ENCODE measurements around the gene GRID1.
A peak's percentile ranks its signal among the peaks of the same experiment; 100 is the strongest.

Gene GRID1

DNA sequence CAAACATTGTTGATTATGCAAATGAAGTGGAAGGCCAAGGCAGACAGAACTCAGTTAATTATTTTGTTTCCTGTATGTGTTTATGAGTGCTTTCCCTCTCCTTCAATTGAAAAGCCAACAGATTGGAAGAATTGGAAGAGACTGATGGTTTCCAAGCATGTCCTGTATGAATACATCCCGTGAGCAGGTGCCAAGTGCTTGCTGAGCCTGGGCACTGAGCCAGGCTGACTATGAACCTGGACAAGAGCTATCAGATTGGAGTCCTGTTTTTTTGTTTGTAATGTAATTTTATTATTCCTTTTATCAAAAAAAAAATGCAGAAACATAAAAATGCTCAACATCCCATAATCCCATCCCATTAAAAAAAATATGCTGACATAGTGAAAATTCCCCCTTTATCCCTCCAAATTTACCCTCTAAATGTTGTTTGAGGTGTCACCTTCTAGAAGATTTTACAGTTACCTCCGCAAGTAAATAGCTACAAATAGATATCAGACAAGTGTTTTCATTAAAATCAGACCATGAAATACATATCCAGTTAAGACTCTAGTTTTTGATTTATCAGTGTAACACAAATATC, 449.5 kb downstream of the GRID1 start:
- DNase-seq, result no peak
- in situ Hi-C loops (cut with MboI; ENCODE audit: low pct_unique_long_range_greater_than_20kb, low sequenced_read_pairs), result no loop called here

DNA sequence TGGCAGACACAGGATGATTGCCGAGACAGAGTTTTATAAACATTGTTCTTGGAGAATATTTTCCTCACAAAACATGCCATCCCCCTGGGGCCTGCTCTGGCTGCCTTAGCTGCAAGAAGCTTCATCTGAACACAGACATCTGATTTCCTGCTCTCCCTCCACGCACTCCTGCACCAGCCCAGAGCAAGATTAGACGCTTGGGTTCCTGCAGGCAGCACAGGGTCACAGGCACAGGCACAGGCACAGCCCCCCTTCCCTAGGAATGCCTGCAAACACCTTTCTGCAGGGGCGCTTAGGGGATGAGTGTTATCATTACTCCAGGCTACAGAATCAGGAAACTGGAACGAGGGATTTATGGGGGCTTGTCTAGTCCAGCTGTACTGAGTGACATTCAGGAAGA, 450.3 kb downstream of the GRID1 start:
- no peak for DNase-seq
- in situ Hi-C loops (cut with MboI; ENCODE audit: low pct_unique_long_range_greater_than_20kb, low sequenced_read_pairs), result no loop called here

DNA sequence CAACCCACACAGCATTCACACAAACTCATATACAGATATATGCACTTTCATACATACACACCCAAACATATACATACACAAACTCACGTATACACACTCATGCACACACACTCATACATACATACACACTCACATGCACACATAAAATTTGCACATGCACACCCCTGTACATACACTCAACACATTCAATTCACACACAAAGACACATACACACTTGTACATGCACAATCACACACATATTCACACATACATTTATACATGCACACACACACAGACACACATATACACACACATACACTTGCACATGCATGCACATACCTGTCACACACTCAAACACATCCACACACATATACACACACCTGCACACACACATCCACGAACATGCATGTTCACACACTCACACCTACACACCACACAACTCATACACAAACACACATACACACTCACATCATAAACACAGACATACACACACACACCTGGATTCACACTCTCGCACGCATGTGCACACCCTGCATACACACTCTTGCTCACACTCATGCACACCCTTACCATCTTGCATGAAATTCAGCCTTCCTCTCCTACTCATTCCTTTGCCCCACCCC, 451.2 kb downstream of the GRID1 start:
- DNase-seq, result no peak
- in situ Hi-C loops (cut with MboI; ENCODE audit: low pct_unique_long_range_greater_than_20kb, low sequenced_read_pairs), result no loop called here

DNA sequence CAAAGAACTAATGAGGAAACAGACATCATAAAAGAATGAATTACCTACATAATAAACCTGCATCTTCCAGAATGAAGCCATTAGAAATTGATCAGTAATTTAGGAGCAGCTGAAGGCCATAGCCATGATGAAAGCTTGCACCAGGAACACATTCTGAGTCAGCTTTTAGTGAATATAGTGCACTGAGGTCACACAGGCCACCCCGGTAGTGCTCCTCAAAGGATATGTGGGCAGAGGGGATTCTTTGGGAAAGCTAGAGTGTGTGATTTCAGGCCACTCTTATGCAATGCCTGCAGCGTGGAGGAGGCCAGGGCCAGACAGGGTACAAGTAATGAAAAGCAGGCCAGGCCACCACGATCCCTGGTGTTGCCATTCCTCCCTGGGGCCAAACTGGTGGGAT, 451.9 kb downstream of the GRID1 start:
- in situ Hi-C loops (cut with MboI; ENCODE audit: low pct_unique_long_range_greater_than_20kb, low sequenced_read_pairs), result no loop called here
- no peak for DNase-seq

DNA sequence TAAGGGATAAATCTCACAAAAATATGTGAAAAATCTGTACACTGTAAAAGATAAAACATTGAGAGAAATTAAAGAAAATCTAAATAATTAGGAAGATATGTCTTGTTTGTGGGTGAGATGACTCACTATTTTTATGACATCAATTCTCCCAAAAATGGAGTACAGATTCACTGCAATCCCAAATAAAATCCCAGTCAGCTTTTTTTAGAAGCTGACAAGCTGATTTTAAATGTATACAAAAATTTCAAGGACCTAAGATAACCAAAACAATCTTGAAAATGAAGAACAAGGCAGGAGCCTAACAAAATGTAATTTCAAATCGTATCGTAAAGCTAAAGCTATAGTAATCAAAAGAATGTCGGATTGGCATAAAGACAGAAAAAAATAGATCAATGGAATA, 458.1 kb downstream of the GRID1 start:
- no peak for DNase-seq

DNA sequence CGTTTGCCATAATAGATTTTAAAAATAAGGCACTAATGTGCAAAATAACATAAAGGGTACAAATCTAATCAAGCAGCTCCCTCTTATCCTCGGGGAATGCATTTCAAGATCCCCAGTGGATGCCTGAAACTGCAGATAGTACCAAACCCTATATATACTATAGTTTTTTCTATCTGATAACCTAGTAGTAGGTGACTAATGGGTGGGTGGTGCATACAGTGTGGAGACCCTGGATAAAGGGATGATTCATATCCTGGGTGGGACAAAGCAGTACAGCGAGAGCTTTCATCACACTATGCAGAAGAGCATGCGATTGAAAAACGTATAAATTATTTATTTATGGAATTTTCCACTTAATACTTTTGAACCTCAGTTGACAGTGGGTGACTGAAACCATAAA, 464.5 kb downstream of the GRID1 start:
- in situ Hi-C loops (cut with MboI; ENCODE audit: low pct_unique_long_range_greater_than_20kb, low sequenced_read_pairs), result no loop called here

More for the DNA sequence above, 458.1 kb downstream of the GRID1 start:
- in situ Hi-C loops (cut with MboI; ENCODE audit: low pct_unique_long_range_greater_than_20kb, low sequenced_read_pairs), result no loop called here

DNA sequence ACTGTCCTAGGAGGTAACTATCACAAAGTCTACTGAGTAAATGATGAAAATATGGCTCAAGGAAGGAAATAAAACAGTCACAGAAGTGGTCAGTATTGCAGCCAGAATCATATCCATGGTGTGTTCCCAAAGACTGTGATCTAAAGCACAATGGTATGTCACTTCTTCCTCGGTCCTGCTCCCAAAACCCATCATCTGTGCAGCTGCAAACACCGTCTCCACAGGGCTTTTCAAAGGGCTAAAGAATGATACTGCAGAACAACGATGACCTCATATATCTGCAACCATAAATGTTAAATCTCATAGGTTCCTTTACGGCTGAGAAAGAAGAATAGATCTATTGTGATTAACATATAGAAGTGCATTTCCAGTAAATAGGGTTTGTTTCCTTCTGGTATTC, 465.0 kb downstream of the GRID1 start:
- in situ Hi-C loops (cut with MboI; ENCODE audit: low pct_unique_long_range_greater_than_20kb, low sequenced_read_pairs), result no loop called here
- DNase-seq, result no peak

More for the DNA sequence above, 464.5 kb downstream of the GRID1 start:
- DNase-seq, result no peak

DNA sequence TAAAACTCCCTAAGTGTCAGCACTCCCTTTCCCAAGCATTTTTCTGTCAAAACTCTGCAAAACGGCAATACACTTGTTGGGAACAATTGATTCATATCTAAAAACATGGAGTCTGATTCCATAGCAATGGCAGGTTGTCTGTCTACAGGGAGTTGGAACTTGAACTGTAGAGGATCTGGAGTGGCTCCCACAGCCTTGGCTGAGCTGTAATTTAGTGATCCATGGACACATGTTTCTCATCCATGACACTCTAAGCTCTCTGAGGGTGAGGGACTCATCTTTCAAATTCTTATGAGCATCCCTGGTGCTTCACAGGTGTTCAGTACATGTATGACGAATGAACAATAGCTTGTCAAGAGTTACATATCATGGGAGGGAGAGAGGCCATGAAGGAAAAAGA, 466.1 kb downstream of the GRID1 start:
- DNase-seq, result no peak
- in situ Hi-C loops (cut with MboI; ENCODE audit: low pct_unique_long_range_greater_than_20kb, low sequenced_read_pairs), result no loop called here

DNA sequence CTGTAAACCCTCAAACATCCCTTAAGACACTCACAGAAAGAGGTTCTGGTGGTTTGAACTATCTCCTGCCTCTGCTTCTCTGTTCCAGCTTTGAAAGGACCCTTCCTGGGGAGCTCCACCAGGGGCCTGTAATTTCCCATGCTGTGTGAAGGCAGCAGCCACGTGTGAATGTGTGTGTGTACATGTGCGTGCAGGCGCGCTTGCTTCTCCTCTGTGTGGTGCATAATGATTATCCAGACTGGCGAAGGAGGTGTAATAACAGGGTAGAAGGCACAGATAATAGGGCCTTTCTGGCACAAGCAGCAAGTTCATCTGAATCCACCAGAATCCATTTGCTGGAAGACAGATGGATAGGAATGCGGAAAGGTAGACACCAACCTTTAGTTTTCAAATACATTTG, 466.5 kb downstream of the GRID1 start:
- in situ Hi-C loops (cut with MboI; ENCODE audit: low pct_unique_long_range_greater_than_20kb, low sequenced_read_pairs), result no loop called here
- DNase-seq, result no peak

DNA sequence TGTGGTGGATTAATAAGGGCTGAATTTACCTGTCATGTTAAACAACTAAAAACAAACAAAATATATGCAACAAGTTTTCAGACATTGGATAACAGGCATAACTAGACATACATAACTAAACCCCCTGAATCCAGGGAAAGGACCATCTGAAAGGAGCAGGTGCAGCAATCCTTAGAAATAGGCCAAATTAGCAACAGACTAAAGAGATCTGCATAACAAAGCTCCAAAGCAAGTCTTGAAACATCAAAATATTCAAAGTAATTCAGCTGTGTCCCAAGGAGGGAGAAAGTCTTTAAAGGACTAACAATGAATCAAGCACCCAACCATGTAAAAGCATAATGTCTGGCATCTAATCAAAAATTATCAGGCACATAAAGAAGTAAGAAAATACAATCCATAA, 475.1 kb downstream of the GRID1 start:
- no peak for DNase-seq
- in situ Hi-C loops (cut with MboI; ENCODE audit: low pct_unique_long_range_greater_than_20kb, low sequenced_read_pairs), result no loop called here

DNA sequence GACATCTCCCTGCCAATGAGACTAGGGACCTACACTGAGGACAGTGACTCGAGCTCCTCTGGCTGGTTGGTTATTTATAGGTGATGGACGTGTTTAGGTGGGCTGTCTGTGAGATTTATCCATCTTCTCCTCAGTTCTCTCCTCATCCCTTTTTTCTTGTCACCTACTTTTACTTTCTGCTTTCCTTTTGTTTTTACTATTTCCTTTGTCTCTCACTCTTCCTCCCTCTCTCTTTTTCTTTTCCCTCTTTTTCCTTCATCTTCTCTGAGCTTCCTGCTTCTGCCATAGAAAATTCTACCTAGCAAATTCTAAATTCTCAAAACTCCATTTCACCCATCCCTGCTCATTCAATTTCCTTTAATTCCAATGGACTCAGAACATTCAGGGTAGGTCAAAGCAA, 478.0 kb downstream of the GRID1 start:
- no peak for DNase-seq
- in situ Hi-C loops (cut with MboI; ENCODE audit: low pct_unique_long_range_greater_than_20kb, low sequenced_read_pairs), result no loop called here

DNA sequence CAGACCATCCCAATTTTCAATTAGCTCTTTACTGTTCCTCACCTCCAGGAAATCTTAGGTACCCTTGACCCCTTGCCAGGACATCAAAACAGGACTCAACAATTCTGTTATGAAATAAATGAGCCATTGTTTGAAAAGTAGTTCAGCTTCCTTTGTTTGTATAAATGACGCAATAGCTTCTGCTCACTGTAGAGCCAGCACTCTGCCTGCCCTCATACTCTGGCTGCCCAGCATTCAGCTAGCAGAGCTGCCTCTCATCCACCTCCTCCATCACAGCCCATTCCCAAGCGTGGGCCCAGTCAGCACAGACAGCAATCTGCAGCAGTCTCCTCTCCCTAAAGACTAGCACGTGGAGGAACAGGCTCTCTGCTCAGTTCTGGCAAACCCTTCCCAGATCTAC, 478.6 kb downstream of the GRID1 start:
- in situ Hi-C loops (cut with MboI; ENCODE audit: low pct_unique_long_range_greater_than_20kb, low sequenced_read_pairs), result no loop called here
- DNase-seq, result no peak

DNA sequence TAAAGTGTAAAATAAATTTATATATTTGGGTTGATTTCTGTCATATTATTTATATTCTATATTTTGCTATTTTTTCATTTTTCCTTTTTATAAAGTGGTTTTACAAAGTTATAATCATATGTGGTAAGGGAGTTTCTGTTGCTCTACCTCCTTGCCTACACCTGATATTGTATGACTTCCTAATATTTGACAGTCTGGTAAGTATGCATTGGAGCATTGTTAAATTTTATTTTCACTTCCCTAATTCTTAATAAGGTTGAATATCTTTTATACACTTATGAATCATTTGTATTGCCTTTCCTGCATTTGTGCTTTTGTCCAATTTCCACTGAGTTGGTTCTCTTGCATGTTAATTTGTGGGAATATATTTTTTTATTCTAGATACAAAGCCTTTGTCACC, 492.4 kb downstream of the GRID1 start:
- no peak for DNase-seq
- in situ Hi-C loops (cut with MboI; ENCODE audit: low pct_unique_long_range_greater_than_20kb, low sequenced_read_pairs), result no loop called here

DNA sequence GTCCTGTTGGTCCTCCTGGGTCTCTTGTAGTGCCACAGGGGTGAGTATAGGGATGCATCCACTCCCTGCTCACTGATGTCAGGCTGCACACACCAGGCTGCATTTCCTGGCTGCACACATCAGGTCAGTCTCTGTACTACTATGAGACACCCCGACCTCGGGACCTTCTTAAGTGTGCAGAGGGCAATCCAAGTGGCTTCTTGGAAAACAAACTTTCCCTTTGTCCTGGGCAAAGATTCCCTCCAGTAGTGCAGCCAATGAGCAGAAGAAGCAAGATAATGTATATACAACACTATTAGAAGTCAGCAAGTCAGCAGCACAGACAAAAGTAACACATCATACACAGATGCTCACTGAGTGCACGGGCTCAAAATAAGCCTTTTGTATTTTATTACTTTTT, 493.5 kb downstream of the GRID1 start:
- in situ Hi-C loops (cut with MboI; ENCODE audit: low pct_unique_long_range_greater_than_20kb, low sequenced_read_pairs), result no loop called here
- DNase-seq, result no peak

DNA sequence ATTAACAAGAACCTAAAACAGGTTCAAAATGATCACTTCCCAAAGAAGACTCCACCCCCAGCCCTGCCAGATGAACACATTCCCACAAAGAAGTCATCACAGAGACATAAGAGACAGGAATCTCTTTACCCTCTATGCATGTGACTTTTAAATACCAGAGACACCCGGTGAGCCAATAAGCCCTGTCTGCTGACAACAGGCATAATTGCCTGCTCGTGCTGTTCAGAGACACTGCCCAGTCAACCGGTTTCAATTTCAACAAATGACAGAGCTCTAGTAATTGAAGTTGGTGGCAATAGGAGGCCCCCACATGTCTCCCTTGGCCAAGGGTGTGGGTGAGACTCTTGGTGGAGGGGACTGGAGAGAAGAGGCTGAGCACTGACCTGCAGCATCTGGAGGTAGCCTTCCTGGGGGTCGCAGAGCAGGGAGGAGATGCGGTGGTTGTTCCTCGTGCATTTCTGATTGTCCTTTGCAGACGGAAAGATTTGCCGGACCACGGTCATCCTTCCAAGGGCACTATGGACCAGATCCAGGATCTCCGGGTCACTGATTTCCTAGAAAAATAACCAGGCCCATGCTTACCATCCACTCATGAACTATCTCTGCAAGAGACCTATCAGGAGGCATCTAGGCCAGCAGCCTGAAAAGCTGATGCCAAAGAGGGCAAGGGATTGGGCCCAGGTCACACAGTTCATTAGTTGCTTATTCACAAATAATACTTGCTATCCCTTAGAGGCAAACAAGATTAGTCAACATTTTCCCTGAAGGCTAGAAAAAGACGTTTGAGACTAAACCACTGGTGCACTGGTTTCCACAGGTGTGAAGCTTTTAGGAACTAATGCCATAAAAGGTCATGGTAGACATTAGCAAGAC, 497.7 kb downstream of the GRID1 start:
- no peak for DNase-seq
- in situ Hi-C loops (cut with MboI; ENCODE audit: low pct_unique_long_range_greater_than_20kb, low sequenced_read_pairs), result no loop called here

DNA sequence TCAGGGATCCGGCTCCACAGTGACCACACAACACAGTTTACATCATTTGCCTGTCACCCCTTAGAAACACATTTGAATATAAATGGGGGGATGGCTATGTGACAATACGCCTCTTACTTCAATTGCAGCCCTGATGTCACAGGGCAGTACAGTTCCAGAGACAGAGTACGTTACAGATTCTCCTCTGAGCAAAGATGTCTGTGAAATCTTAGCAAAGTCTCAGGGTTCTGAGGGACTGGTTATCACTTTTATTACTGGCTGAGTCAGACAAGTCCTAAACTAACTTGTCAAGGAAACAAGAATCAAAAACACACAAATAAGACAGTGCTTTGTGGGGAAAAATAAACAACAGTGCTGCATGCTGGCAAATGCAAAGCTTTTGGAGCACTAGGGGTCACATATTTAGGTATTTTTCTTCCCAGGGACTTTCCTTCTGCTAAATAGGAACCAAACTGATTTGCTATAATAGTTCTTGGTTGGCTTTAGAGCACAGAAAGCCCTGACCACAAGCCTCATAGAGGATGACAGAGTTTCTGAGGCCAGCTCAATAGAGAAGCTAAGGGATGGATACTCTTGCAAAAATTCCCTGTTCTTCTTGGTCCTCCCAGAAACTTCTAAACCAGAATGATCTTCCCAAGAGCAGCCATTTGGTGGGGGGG, 501.6 kb downstream of the GRID1 start:
- in situ Hi-C loops (cut with MboI; ENCODE audit: low pct_unique_long_range_greater_than_20kb, low sequenced_read_pairs), result no loop called here

DNA sequence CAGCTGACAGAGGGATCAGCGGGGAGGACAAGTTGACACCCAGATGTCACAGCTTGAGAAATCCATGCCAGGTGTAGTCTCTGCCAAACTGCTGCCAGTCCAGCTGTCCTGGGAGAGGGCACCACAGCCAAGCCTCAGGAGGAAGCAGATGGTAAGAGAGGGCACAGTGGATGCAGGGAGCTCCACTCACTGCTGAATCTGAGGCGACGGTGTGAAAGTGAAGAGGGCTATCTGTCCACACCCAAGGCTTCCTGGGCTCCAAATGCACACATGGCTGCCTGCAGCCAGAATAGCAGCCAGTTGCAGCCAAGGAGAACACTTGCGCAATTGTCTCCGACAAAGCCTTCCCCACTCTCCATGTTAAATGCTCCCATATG, 502.4 kb downstream of the GRID1 start:
- in situ Hi-C loops (cut with MboI; ENCODE audit: low pct_unique_long_range_greater_than_20kb, low sequenced_read_pairs), result no loop called here
- peak; percentile 7 for DNase-seq

More for the DNA sequence above, 501.6 kb downstream of the GRID1 start:
- no peak for DNase-seq

DNA sequence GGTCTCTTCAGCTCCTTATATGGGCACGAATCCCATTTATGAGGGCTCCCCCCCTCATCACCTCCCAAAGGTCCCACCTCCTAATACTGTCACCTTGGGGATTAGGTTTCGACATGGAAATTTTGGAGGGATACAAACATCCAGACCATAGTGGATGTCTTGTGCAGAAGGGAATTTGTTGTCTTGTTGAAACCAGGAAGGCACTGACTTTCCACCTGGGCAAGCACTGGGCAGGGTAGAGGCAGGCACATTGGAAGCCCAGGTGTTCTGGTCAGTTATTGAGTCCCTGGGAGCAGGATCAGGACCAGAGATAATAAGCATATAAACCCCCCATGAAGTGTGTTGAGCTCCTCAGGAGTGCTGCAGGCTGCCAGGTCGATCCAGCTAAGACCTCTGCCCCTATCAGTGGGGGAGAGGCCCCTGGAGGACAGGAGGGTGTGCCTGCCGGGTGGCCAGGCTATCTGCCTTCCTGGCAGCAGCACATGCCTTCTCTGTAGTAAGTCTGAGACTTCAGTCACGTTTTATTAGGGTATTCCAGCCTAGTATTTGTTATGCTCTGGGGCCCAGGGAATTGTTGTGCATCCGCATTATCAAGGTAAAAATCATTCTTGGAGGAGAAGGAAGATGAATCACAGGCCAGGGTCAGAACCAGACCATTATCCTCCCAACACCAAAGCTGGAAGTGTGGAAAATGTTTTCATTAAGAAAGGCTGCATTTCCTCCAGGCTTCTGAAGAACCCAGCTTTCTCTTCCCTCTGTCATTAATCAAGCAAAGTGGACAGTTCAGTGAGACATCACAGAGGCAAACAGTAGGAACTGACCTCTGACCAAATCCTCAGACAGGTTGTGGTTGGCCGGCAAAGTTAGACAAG, 503.1 kb downstream of the GRID1 start:
- DNase-seq, result no peak
- in situ Hi-C loops (cut with MboI; ENCODE audit: low pct_unique_long_range_greater_than_20kb, low sequenced_read_pairs), result no loop called here

DNA sequence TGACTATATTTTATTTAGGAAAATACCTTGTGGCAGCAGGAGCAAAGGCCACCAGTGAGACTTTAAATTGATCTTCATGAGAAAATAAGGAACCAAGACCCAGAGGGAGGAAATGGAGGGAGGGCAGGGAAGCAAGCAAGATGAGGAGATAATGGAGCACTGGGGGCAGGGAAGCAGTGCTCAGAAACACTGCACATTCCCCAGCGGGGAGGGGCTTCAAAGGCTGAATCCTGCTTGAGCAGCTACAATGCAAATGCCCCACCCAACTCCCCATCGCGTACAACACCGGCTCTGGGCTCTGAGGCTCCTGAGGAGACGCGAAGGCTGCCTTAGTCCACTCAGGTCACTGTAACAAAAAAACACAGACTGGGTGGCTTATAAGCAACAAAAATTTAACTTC, 503.8 kb downstream of the GRID1 start:
- peak; percentile 76 for DNase-seq
- in situ Hi-C loops (cut with MboI; ENCODE audit: low pct_unique_long_range_greater_than_20kb, low sequenced_read_pairs), result no loop called here
